ENCODE measurements around the gene PAEP.

DNA sequence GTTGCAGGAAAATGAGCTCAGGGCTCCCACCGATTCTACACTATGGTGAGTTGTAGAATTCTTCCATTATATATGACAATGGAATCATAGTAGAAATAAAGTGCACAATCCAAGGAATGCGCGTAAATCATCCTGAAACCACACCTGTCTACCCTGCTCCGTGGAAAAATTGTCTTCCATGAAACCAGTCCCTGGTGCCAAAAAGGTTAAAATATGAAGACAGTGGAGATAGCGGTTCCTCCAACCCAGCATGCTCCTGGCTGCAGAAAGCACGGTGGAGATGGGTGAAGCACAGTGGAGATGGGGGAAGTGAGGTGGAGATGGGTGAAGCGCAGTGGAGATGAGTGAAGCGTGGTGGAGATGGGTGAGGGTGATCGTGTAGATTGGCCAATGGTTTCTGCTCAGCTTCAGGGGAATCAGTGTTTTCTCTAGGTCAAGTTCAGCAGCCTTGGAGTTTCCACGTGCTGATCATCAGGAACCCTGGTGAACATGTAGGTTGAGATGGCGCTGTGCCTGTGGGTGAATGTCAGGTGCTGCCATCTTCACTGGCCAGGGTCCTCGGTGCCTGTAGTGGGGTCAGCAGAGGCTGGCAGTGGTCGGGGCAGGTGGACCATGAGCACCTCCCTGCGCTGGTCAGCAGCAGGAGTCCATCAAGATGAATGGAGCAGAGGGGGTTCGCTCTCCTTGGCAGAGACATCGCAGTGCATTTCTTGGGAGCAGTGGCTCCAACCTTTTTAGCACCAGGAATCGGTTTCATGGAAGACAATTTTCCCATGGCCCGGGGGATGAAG is 20.3 kb downstream of the PAEP start:
- TF ChIP-seq, protein P1, sequence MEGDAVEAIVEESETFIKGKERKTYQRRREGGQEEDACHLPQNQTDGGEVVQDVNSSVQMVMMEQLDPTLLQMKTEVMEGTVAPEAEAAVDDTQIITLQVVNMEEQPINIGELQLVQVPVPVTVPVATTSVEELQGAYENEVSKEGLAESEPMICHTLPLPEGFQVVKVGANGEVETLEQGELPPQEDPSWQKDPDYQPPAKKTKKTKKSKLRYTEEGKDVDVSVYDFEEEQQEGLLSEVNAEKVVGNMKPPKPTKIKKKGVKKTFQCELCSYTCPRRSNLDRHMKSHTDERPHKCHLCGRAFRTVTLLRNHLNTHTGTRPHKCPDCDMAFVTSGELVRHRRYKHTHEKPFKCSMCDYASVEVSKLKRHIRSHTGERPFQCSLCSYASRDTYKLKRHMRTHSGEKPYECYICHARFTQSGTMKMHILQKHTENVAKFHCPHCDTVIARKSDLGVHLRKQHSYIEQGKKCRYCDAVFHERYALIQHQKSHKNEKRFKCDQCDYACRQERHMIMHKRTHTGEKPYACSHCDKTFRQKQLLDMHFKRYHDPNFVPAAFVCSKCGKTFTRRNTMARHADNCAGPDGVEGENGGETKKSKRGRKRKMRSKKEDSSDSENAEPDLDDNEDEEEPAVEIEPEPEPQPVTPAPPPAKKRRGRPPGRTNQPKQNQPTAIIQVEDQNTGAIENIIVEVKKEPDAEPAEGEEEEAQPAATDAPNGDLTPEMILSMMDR (IDR thresholded peaks at IDR 0.05), result no peak
- TF ChIP-seq POLR2AphosphoS5 (IDR thresholded peaks at IDR 0.05; ENCODE audit: low read depth, low read length) (no peak), TCF7L2 (IDR thresholded peaks at IDR 0.05; ENCODE audit: low read depth, low read length) (no peak)

Measured in Panc1 (cell line).